ENCODE data around the gene STUM.
A peak's percentile ranks its signal among the peaks of the same experiment; 100 is the strongest.

STUM gene

DNA sequence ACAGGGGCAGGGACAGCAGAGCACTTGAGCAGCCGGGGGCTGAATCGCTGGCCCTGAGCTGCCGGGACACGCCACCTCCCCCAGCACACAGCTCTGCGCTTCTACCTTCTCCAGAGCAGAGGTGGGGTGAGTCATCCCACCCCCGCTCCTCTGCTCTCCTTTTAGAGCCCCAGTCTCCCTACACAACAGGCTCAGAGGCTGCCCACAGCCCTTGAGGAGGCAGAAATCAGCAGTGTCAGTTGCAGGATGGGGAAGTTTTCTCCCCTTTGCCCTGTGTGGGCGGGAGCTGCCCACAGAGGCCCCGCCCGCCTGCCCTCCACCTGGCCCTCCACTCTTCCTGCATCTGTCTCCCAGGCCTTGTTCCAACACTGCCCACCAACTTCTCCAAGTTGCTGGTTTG, 94.6 kb downstream of the STUM start:
- DNase-seq = peak in 1 of 4 experiments; percentile 40

DNA sequence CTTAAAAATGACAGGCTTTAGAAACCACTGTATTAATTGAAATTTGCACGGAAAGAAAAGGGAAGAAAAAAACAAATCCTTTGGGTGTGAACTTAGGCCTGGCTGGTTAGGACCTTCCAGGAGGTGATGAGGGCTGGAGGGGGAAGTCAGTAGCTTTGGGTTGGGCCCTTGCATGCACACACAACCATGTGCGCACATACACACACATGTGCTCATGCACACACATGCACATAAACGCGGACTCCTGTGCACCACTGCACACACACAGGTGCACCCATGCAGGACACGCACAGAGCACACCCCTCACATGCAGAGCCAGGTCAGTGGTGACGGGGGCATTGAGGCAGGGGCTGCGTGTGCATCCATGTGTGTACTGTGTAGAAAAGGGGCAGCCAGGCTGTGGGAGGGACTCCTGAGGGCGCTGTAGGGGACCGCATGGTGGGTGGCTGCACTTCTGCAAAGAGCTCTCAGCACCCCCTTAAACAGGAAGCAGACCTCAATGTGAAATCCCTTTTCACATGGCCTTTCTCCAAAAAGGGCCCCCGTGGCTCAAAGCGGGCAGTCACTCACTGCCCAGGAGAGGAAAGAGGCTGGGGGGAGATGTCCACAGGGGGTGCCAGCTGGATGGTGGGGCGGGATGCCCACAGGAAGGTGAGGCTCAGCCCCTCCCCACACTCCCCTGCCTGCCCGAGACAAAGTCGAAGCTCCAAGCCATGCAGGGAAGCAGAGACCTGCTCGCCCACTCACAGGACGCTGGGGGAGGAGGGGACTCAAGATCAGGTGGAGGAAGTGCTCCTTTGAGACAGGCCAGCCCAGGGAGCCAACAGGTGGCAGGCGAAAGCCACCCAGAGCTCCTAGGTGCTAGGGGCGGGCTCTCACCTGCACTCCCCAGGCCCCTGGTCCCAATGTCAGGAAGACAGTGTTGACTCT, 95.3 kb downstream of the STUM start:
- DNase-seq = peak in 1 of 4 experiments; percentile 23

DNA sequence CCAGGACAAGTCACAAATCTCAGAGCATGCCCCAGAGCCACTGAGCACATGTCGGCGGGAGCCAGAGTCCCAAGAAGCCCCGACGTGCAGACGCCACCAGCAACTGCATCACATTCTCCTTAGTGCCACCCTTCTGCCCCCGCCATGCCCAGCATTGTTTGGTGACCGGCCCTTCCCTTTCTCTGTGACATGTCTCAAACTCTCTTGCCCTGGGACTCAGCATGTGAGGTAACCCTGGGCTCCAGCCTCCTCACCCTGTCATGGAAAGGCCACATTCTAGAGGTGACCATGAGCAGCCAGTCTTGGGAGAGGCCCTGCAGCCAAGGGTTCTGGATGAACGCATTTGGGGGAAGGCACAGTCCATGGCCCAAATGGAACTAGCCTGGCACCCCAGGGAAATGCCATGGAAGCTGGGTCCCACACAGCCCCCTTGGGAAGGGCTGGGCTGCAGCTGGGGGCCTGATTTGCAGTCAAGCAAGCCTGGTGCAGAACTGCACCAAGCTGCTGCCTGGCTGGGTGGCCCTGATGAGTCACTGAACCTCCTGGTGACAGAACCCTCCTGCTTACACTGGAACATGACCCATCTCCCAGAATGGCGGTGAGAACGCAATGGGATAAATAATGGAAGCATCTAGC, 96.1 kb downstream of the STUM start:
- no peak for DNase-seq

DNA sequence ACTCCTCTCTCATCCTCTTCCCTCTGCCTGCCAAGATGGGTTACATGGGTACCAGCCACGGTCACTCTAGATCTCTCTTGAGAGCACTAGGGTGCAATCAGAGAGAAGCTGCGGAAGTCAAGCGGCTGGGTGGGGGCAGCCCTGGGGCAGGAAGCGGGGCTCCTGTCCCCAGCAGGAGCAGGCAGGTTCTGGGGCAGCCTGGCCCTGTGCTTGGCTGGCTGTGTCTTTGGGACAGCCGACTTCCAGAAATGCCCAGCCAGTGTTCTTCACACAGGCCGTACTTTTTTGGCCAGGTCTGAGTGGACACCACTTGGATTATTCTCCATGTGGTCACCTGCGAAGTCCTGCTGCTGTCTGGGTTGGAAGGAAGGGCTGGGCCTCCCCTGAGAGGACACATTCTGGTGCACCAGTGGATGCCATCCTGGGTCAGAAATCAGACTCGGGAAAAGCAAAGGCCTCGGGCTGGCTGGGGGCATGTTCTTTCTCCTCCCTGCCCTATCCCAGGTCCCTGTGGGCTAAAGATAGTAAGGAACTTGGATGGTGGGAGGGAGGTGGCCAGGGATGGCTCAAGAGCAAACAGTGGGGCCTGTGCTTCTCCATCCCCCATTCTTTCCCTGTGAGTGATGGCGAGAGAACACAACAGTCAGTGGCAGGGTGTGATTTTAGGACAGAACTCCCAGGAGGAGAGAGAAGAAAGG, 96.9 kb downstream of the STUM start:
- no peak for DNase-seq

DNA sequence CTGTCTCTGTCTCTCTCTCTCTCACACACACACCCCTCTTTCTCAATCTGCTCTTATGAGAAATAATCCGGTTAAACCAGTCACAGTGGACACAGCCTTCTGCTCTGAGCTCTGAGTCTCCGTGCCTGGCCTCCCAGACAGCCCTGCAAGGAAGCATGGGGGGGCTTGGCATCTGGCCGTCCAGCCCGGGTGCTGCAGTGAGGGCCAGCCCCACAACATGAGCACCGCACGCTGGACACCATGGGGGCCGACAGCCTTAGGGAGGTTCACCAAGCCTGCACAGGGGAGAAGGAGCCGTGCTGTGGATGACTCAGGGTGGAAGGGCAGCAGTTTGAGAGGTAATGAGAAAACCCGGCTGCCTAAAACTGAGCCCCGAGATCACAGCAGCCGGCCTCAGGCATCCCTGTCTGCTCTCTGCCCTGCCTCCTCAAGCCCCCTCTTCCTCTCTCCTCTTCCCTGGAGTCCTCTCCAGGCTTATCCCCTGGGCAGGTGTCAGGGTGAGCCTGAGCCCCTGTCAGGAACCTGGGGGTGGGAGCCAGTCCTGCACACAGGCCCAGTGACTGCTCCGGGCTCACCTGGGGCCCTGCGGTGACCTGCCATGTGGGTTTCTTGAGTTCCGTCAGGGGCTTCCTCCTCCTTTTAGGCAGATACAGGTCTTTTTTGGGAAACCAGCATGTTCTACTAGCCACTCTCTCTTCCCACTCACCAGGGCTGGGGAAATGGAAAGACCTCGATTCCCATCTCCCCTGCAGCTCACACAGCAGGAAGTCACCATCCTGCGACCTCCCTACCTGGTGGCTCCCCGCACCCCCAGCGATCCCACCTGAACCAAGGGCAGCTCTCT, 97.7 kb downstream of the STUM start:
- no peak for DNase-seq

DNA sequence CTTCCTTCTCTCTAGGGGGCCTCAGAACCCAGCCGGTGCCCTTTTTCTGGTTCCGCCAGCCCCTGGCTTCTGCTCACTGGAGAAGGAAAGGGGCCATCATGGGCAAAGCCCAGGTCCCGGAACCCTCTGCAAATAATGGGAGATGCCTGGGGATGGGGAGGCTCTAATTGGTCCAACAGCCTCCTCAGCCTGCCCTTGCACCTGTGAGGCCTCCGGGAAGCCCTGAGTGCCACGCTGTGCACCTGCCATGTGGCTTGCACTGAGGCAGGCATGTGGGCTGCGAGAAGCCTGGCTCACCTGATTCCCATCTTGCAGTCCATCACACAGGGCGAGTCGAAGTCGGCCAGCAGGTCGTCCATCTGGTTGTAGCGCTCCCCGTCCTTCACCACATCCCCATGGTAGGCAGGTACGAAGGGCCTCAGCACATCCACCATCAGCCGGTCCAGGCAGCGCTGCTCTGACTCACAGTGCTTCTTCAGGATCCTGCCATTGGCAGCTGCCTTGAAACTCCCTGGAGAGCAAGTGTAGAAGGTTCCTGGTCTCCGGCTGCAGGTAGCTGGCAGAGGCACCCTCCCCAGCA, 98.4 kb downstream of the STUM start:
- no peak for DNase-seq

DNA sequence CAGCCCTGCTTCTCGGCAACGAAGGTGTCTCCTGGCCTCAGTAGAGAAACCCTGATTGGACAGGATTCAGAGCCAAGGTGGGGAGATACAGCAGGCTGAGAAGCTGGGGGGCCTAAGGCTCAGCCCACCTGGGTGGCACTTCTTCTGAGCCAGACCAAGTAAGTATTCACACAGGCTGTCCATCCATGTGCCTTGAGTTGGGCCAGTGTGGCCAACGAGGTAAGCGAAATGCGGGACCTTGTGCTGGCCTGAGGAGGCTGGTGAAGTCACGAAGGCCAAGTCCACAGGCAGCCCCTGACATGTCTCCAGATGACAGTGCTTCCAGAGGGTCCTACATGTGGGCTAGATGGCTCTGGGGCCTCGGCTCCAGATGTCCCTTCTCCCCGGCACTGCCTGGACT, 99.2 kb downstream of the STUM start:
- no peak for DNase-seq

DNA sequence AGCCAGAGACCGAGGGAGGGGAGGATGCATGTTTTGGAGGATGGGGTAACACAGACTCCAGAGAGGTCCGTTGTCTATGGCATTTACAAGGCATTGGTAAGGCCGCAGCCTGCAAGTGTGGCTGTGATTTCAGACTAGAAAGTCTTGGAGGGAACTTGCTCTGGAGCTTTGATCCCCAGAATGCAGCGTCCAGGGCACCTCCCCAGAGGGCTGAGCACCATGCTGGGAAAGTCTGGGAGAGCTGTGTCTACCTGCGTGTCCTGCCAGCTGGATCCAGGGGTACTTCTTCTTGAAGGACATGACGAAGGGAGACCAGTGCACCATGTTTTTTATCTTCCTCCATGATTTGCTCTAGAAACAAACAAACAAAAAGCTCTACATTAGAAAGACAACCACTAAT, 99.9 kb downstream of the STUM start:
- no peak for DNase-seq

DNA sequence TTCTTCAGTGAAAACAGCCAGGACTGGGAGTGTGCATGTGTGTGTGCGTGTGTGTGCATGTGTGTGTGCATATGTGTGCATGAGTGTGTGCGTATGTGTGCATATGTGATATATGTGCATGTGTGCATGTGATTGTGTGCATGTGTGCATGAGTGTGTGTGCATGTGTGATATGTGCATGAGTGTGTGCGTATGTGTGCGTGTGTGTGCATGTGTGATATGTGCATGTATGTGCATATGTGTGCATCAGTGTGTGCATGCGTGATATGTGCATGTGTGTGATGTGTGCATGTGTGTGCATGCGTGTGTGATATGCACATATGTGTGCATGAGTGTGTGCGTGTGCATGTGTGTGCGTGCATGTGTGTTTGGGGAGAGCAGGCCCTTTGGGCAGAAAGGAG, 100.7 kb downstream of the STUM start:
- no peak for DNase-seq

DNA sequence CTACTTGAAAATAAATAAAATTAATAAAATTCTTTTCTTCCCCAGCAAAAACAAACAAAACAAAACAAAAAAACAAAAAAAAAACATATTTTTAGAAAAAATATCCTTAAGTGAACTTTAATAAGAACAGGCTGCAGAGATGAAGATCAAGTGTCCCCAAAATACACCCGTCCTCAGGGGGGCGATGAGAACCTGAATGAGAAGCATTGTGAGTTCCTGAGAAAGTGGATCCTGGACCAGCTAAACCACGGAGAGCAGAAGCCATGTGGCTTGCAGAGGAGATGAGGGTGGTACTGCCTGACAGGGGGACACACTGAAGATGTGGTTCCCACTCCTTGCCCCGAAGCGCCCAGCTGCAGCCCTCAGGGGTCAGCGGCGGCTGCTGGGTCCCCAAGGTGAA, 101.2 kb downstream of the STUM start:
- peak in 1 of 4 experiments; percentile 33 for DNase-seq

DNA sequence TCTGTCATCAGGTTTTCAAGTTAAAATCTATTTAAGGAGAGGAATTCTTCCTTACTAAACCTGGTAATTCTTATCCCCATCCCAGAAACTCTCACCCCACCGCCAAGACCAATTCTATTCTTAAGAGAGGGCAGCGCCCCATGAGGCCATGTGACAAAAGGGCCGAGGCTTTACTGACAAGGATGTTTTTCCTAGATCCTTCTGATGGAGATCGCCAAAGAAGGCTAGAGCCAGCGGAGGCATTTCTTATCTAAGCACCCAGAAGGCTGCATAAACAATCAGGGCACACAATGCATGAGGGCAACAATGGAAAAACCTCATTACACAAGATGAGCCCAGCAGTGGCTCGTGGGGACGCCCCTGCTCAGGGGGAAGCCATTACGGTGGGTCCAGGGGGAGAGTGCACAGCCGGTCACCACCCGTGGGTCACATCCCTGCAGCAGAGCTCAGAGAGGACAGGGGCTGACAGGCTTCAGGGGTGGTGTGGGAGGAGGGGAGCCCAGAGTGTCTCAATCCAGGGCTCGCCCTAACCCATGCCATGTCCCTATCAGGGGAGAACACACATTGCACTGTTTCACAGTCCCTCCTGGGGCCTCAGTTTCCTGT, 101.8 kb downstream of the STUM start:
- no peak for DNase-seq

DNA sequence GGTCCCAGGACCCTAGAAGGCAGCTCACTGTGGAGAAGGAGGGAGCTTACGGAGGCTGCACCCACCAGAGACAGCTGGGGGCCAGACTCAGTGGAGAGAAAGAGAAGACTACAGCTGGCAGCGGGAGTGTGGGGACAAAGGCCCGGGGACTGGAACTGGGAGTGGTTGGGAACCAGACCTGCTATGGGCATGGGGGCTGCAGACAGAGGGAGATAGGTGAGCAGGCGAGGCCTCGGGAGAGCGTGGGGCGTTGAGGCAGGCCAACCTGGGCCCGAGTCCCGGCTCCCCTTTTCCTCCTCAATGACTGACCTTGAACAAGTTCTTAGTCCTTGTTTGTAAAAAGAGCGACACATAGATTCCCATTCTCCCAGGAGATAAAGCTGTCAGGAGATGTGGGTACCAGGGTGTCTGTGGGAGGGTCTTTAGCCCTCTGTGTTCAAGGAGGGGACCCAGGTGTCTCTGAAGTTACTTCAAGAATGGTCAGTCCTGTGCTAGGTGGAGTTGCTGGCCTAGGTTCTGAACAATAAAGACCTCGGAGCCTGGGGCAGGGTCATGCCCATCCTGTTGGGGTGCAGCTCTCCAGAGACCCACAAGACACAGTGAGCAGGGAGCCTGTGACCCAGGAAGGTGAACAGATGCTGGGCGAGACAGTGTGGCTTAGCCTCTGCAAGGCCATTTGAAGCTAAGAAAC, 102.6 kb downstream of the STUM start:
- no peak for DNase-seq

DNA sequence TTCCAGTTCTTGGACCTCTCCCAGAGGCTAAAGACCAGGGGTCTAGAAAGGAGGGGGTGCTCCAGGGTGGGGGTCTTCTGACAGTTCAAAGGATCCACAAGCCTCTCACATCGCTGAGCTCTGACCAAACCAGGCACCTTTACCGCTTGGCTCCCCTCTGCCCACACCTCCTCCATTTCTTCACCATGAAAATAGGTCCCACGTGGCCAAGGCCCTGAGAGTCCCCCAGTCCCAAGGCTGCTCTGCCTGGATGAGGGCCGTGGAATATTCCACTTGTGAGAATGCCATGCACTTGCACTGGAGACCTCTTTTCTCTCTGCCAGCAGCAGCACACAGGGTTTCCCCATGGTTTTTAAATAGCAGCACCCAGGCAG, 103.2 kb downstream of the STUM start:
- DNase-seq = no peak

DNA sequence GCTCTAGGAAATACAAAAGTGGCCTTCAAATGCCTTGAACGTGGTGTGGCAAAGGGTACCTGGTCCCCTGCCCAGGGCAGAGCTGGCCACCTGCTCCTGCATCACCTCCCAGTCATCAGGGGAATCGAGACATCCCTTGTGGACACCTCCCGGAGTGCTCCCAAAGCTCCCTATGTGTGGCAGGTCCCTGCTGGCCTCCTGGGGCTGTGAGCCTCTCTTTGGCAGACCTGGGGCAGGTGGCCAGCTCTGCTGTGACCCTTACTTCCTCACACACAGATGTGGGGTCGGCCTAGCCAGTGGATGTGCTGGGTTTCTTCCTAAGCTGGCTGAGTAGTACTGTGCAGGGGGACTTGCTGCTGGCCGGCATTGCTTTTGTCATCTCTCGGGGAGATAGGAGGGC, 104.0 kb downstream of the STUM start:
- no peak for DNase-seq

DNA sequence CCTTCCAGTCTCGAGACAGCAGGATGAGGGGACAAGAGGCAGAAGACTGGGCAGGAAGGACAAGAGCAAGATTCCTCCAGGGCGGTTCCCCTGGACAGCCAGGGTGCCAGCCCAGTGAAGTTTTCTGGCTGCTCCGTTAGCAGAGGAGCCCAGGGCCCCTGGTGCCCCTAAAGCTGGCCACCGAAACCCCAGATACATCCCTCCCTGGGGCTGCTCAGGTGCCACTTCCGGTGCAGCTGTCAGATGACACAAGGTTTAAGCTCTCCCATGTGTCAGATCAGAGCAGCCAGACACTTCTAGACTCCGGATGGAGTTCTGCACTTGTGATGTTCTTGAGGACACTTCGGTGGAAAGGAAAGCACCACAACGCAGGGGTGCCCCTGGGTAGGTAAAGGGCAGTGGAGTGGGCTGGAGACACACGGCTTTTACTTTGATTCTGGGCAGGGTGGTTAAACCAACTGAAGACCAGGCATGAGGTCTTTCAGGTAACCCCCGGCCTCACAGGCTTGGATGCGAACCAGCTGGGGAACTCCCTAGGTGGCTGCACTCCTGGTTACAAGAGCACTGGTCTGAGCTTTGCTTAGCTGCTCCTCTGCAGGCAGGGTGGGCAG, 104.9 kb downstream of the STUM start:
- peak in 2 of 4 experiments; percentile 32 to 37 for DNase-seq

DNA sequence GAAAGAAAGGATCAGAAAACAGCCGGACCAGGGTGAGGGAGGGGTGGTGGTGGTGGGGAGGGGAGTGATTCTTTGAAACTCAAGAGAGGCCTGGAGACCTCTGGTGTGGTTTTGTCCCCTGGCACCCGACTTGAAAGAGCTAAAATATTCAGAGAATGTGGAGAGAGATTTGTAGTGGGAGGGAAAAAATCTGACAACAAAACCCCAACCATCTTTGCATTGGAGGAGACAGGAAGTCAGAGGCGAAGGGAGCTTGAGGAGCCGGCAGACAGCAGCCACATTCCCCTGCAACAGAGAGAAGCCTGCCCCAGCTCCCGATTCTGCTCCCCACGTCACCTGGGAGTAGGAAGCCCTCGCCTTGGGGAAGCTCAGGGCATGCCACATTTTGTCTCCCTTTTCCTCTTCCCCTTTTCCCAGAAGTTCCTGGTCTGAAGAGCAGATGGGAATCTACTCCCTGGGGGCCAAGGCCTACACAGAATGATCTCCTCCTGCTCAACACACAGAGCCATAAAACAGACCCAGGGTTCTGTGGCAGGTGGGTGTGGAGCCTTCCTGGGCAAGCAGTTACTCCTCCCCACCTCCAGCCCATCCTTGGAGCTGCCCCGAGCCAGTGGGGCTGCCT, 105.6 kb downstream of the STUM start:
- no peak for DNase-seq

DNA sequence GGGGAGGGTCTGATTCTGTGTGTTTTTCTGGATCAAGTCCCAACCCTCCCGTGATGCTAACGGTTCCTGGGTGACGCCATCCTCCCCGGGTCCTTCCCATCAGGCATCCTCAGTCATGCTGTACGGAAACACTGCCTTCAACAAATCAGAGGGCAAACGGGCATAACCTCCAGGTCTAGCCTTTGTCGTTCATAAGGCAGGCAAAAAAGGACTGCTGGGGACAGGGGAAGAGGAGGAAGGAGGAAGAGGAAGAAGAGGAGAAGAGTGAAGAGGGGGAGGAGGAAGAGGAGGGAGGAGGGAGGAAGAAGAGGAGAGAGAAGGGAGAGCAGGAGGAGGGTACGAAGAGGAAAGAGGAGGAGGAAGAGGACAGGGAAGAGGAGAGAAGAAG, 106.1 kb downstream of the STUM start:
- DNase-seq = no peak

DNA sequence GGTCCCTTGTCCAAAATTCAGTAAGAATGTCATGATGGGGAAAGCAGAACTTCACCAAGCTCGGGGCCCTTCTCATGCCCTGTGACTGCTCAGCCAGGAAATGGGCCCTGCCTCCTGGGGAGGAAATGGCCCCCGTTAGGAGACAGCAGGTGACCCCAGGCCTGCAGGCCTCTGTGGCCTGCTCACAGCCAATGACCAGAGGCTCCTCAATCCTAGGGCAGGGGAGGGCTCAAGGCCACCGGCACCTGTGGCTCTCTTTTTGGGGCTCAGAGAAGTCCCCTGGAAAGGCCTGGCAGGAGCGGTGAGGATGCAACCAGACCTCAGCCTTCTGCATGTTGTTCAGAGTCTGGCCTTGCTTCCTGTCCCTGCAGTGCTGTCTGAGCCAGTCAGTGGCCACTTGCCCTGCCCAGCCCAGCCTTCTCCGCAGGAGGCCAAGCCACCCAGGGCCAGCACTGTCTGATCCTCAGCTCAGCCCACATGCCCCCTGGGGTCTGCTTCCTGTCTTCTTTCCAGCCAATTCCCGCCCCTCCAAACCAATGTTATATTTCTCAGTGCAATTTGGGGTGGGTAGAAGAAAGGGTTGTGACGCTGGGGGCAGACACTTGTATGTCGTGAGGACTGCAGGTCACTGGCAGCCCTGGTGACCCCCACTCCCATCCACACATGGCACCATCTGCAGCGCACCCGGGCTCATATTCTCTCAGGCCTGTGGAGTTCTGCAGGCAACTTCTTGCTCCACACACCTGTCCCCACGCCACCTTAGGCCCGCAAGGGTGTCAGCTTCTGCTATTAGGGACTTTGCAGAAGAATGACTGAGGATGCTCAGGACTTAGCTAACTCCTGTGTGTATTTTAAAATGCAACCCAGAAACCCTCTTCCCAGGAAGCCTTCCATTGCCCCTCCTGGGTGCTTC, 106.9 kb downstream of the STUM start:
- no peak for DNase-seq

DNA sequence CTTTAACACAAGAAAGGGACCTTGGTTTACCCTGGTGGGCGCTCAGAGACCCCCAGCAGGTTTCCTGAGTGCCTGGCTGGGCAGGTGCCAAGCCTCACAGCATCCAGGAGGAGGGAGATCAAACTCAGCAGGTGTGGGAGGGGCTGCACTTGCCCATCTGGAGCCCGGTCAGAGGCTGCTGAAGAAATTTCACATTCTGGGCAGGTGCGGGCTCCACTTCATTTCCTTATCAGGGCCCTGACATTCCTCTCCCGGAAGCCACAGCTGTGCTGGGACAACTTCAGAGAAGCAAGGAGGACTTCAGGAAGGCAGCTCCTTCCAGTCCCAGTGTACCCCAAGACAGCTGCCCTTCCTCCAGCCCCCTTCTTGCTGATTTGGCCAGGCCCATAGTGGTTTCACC, 107.6 kb downstream of the STUM start:
- DNase-seq = no peak

Data from activated naive CD4-positive, alpha-beta T cell (primary cell).